DND-41 (cell line): Measurements from ENCODE around the gene ACAP1.

ENCODE experiments used
- ATAC-seq: fragments of 200-7000 bp; cut with Tn5 transposase; 3 replicates; pipeline ENCODE4 v1.9.1; 2021; ENCODE audit warnings: low read depth; ENCODE audit not compliant: insufficient read depth
- DNase-seq: peaks from one replicate; pipeline ENCODE4 v3.0.0-alpha.2; 2020
- H2AFZ ChIP-seq: 2 replicates; pipeline ENCODE4 v1.6.0; 2012; ENCODE audit warnings: low read depth, low read length
- H3K27ac ChIP-seq: 2 replicates; pipeline ENCODE4 v1.5.1; 2012; ENCODE audit warnings: low read length, inconsistent platforms
- H3K27me3 ChIP-seq: fragments of 200-600 bp; sonication (generic); 2 replicates; pipeline ENCODE4 v1.6.0; 2012; ENCODE audit warnings: low read length, mild to moderate bottlenecking, inconsistent platforms; ENCODE audit not compliant: insufficient read depth, poor library complexity
- H3K36me3 ChIP-seq: 2 replicates; pipeline ENCODE4 v1.5.1; 2012; ENCODE audit warnings: low read length, inconsistent platforms; ENCODE audit not compliant: insufficient read depth
- H3K4me1 ChIP-seq: 2 replicates; pipeline ENCODE4 v1.5.1; 2012; ENCODE audit warnings: mild to moderate bottlenecking, low read length; ENCODE audit not compliant: insufficient read depth
- H3K4me2 ChIP-seq: 2 replicates; pipeline ENCODE4 v1.6.0; 2012; ENCODE audit warnings: mild to moderate bottlenecking, moderate library complexity, low read length, inconsistent platforms; ENCODE audit not compliant: insufficient read depth
- H3K4me3 ChIP-seq, 2 experiments: fragments of 200-600 bp in 1 of 2; shearing (Covaris generic) in 1 of 2; 2 replicates each; pipeline ENCODE4 v1.5.1; 2012 to 2016; ENCODE audit warnings: inconsistent platforms in 2 of 2, low read length in 2 of 2, mild to moderate bottlenecking in 2 of 2, low read depth in 1 of 2, moderate library complexity in 1 of 2
- H3K79me2 ChIP-seq: 2 replicates; pipeline ENCODE4 v1.6.0; 2012; ENCODE audit warnings: low read length, inconsistent platforms; ENCODE audit not compliant: insufficient read depth
- H3K9ac ChIP-seq: 2 replicates; pipeline ENCODE4 v1.6.0; 2012; ENCODE audit warnings: low read depth, mild to moderate bottlenecking, inconsistent platforms, low read length, moderate library complexity
- H3K9me3 ChIP-seq: 2 replicates; pipeline ENCODE4 v1.5.1; 2012; ENCODE audit warnings: low read length, moderate library complexity, mild to moderate bottlenecking, inconsistent platforms; ENCODE audit not compliant: insufficient read depth, severe bottlenecking
- H4K20me1 ChIP-seq: 2 replicates; pipeline ENCODE4 v1.6.0; 2012; ENCODE audit warnings: low read length; ENCODE audit not compliant: insufficient read depth
- EZH2 ChIP-seq: IDR thresholded peaks from 3 replicates; pipeline ENCODE4 v1.6.1; 2012; ENCODE audit warnings: borderline replicate concordance, low read depth, mild to moderate bottlenecking, moderate library complexity, low read length, inconsistent platforms; ENCODE audit not compliant: severe bottlenecking
- TF ChIP-seq, protein P1 (sequence below): IDR thresholded peaks from 2 replicates; pipeline ENCODE4 v1.5.1; 2012; ENCODE audit warnings: borderline replicate concordance, low read length, moderate library complexity, mild to moderate bottlenecking; ENCODE audit not compliant: poor library complexity, severe bottlenecking; ENCODE audit errors: extremely low read depth

ACAP1 gene

DNA sequence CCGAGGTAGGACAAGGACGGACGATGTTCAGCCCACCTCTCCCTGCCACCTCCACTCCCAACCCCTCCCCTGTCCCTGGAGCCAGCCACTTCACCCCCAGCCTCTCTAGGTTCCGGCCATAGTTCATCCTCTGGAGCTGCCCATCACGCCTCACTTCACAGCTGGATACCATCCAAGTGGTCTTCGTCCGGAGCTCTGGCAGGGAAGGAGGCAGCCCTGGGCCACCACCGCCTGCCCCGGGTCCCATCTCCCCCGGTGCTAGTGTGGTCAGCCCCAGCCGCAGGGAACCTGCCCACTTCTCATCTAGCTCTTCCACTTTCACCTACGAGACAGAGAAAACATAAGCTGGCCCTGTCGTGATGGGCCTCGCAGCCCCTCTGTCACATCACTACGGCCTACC, 14.9 kb upstream of the ACAP1 start:
- ATAC-seq, result no peak
- H3K36me3 ChIP-seq, result peaks cover 87% of the 10 kb centered on the region
- H4K20me1 ChIP-seq, result no peaks in the 10 kb centered on the region; the same call in 1 of the 2 replicates
- no peak overlapping the region for H3K9ac ChIP-seq
- no peak overlapping the region for H2AFZ ChIP-seq
- peaks cover under 1% of the 10 kb centered on the region; the same call in 1 of the 2 replicates for H3K4me1 ChIP-seq
- no peak overlapping the region for H3K4me2 ChIP-seq
- no peaks in the 10 kb centered on the region for H3K9me3 ChIP-seq
- no peak overlapping the region for H3K4me3 ChIP-seq
- TF ChIP-seq EZH2, result no peak
- TF ChIP-seq, protein P1, sequence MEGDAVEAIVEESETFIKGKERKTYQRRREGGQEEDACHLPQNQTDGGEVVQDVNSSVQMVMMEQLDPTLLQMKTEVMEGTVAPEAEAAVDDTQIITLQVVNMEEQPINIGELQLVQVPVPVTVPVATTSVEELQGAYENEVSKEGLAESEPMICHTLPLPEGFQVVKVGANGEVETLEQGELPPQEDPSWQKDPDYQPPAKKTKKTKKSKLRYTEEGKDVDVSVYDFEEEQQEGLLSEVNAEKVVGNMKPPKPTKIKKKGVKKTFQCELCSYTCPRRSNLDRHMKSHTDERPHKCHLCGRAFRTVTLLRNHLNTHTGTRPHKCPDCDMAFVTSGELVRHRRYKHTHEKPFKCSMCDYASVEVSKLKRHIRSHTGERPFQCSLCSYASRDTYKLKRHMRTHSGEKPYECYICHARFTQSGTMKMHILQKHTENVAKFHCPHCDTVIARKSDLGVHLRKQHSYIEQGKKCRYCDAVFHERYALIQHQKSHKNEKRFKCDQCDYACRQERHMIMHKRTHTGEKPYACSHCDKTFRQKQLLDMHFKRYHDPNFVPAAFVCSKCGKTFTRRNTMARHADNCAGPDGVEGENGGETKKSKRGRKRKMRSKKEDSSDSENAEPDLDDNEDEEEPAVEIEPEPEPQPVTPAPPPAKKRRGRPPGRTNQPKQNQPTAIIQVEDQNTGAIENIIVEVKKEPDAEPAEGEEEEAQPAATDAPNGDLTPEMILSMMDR, result no peak
- H3K79me2 ChIP-seq, result no peaks in the 10 kb centered on the region
- no peak overlapping the region for H3K27ac ChIP-seq
- DNase-seq, result no peak
- no peaks in the 10 kb centered on the region for H3K27me3 ChIP-seq

DNA sequence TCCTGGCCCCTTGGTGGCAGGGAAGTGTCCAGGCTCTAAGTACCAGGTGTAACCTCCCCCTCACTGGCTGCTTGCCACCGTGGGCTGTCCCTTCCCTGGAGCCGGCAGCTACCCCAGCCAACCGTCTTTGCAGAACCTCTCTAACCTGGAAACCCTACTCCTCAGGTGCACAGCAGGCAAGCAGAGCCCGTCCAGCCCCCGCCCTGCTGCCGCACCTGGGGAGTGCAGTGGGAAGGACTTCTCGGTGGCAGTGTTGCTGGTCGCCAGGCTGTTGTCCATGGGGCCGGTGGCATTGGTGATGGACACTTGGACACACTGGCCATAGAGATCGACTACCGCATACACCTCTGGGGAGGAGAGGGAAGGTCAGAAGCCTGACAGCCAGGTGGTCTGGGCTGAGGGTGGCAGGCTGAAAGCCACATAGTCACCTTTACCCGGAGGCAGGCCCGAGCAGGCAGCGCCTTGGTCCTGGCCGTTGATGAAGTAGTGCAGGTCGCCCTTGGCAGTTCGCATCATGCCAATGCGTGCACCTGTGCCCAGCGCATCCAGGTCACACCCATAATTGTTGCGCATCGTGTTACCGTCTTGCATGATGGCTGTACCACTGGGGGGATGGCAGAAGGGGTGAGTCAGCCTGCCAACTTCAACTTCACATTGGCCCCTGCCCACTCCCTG, 13.7 kb upstream of the ACAP1 start:
- Histone ChIP-seq H3K79me2 (peaks cover 10% of the 10 kb centered on the region), H3K27me3 (no peaks in the 10 kb centered on the region), H3K4me3 (no peak overlapping the region), H3K9me3 (no peaks in the 10 kb centered on the region), H3K9ac (no peak overlapping the region), H3K4me2 (no peak overlapping the region), H4K20me1 (no peaks in the 10 kb centered on the region; the same call in 1 of the 2 replicates), H3K4me1 (peaks cover 9% of the 10 kb centered on the region), H2AFZ (no peak overlapping the region), H3K36me3 (peaks cover 90% of the 10 kb centered on the region), H3K27ac (no peak overlapping the region)
- DNase-seq (no peak), ATAC-seq (no peak)
- TF ChIP-seq EZH2, result no peak
- TF ChIP-seq, protein P1, result no peak

DNA sequence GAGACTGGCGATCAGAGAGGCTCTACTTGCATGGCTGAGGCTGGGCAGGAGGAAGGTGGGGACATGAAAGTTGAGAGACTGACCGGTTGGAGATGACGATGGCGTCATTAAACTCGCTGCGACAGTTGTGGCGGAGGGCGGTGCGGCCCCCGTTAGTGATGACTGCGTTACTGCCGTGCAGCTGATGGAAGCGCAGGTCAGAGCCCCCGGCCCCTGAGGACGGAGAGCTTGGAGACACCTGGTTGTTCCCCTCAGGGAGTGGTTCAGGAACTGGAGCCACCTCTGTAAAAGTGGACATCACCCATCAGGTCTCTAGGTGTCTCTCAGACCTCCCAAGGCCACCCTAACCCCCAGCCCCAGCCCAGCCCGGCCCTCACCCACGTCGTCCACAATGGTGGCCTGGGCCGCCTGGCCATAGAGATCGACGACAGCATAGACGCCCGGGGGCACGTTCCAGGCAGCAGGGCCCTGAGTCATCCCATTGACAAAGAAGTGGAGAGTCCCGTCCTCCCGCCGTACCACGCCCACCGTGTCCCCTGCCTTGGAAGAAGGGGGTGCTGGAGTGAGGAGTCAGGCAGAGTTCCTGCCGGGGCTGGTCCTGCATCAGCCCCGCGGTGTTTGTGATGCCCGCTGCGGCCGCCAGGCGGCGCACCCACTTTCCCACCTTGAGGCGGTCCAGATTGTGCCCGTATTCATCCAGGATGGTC, 12.4 kb upstream of the ACAP1 start:
- DNase-seq (peak; percentile 33), ATAC-seq (peak; percentile 17; the same call in 1 of the 3 replicates)
- peaks cover 79% of the 10 kb centered on the region for H3K36me3 ChIP-seq
- H3K27me3 ChIP-seq, result no peaks in the 10 kb centered on the region
- no peak overlapping the region for H3K27ac ChIP-seq
- H3K4me2 ChIP-seq, result no peak overlapping the region
- H3K4me3 ChIP-seq, result no peak overlapping the region
- no peaks in the 10 kb centered on the region; the same call in 1 of the 2 replicates for H4K20me1 ChIP-seq
- no peak overlapping the region for H3K9ac ChIP-seq
- H3K79me2 ChIP-seq, result peaks cover 22% of the 10 kb centered on the region
- TF ChIP-seq, protein P1, result peak; percentile 67
- no peak for TF ChIP-seq EZH2
- H3K4me1 ChIP-seq, result peaks cover 20% of the 10 kb centered on the region
- no peak overlapping the region for H2AFZ ChIP-seq
- no peaks in the 10 kb centered on the region for H3K9me3 ChIP-seq
